Vagina (tissue), 2 donors: ENCODE data around the gene RALGAPA2. TPM values are rescaled to one million over a fixed set of nuclear protein-coding genes. Genes with fewer than 3 reads are reported as not detected.

Experiments used
- DNase-seq, 2 donors: peaks; one replicate each; pipeline ENCODE4 v3.0.0-alpha.2; 2017; ENCODE audit errors: extremely low spot score in 2 of 2
- H3K27ac ChIP-seq: fragments of 200-600 bp; sonication (generic); one replicate; pipeline ENCODE4 v1.5.1; 2019
- H3K27me3 ChIP-seq: fragments of 200-600 bp; sonication (generic); one replicate; pipeline ENCODE4 v1.5.1; 2019
- H3K36me3 ChIP-seq, 2 donors: fragments of 200-600 bp; sonication (generic); one replicate each; pipeline ENCODE4 v1.5.1; 2017 to 2019
- H3K4me1 ChIP-seq: fragments of 200-600 bp; sonication (generic); one replicate; pipeline ENCODE4 v1.5.1; 2019
- H3K4me3 ChIP-seq, 2 donors: fragments of 200-600 bp; sonication (generic); 1 replicate in 1 of 2; 2 replicates in 1 of 2; pipeline ENCODE4 v1.5.1; 2016 to 2019
- H3K9me3 ChIP-seq: fragments of 200-600 bp; sonication (generic); one replicate; pipeline ENCODE4 v1.5.1; 2019
- CTCF ChIP-seq, 3 experiments: fragments of 450-650 bp in 2 of 3; fragments of 200-600 bp in 1 of 3; sonication (generic) in 1 of 3; IDR thresholded peaks; one replicate each; pipeline ENCODE4 v1.5.1; 2017 to 2019; ENCODE audit warnings: antibody characterized with exemption in 3 of 3, mild to moderate bottlenecking in 2 of 3, moderate library complexity in 2 of 3
- POLR2A ChIP-seq, 2 donors: fragments of 450-650 bp; IDR thresholded peaks; one replicate each; pipeline ENCODE4 v1.6.1; 2017; ENCODE audit warnings: antibody characterized with exemption in 2 of 2, mild to moderate bottlenecking in 2 of 2, moderate library complexity in 2 of 2
- POLR2AphosphoS5 ChIP-seq, 2 donors: sonication (generic); formaldehyde crosslinking; IDR thresholded peaks; one replicate each; pipeline ENCODE4 v1.9.0; 2017; ENCODE audit warnings: antibody characterized with exemption in 2 of 2, mild to moderate bottlenecking in 2 of 2, low read depth in 1 of 2; ENCODE audit not compliant: insufficient read depth in 1 of 2
- intact Hi-C: fragments of 100-400 bp; cut with DNase I; formaldehyde crosslinking; loops from one replicate; pipeline ENCODE4 v1.15.1; 2023
- total RNA-seq: library from RNA; depleted of rRNA; stranded (reverse); fragments of >200 nt; gene quantifications from one replicate; pipeline ENCODE4 v1.2.3, GENCODE V29; 2016

Gene RALGAPA2
- total RNA-seq, 1 donor from 2014 or later: 31.9 TPM

GRCh38 chr20:20454850-20455627 lies 257.4 kb downstream of the RALGAPA2 start:
- H3K27me3 ChIP-seq: no peaks in the 10 kb centered on the region
- peaks cover 0 to 5% of the 10 kb centered on the region in 2 donors for H3K36me3 ChIP-seq
- no peak overlapping the region for H3K4me3 ChIP-seq
- H3K4me1 ChIP-seq: peaks cover 16% of the 10 kb centered on the region
- intact Hi-C loops: no loop called here
- no peaks in the 10 kb centered on the region for H3K9me3 ChIP-seq
- H3K27ac ChIP-seq: no peak overlapping the region
- DNase-seq: no peak
- TF ChIP-seq POLR2A (IDR thresholded peaks at IDR 0.05) (no peak), POLR2AphosphoS5 (IDR thresholded peaks at IDR 0.05; ENCODE audit: insufficient read depth in 1 of 2, low read depth in 1 of 2) (no peak), CTCF (IDR thresholded peaks at IDR 0.05) (no peak)

- Histone ChIP-seq H3K27me3 (no peaks in the 10 kb centered on the region), H3K27ac (no peak overlapping the region), H3K4me3 (no peak overlapping the region), H3K4me1 (peaks cover 16% of the 10 kb centered on the region), H3K36me3 (peaks cover 0 to 5% of the 10 kb centered on the region in 2 donors), H3K9me3 (no peaks in the 10 kb centered on the region)
- DNase-seq: no peak
- TF ChIP-seq CTCF (IDR thresholded peaks at IDR 0.05): no peak
- no peak for TF ChIP-seq POLR2A (IDR thresholded peaks at IDR 0.05)
- TF ChIP-seq POLR2AphosphoS5 (IDR thresholded peaks at IDR 0.05; ENCODE audit: insufficient read depth in 1 of 2, low read depth in 1 of 2): no peak
- intact Hi-C loops: no loop called here
These were observed 258.1 kb downstream of the RALGAPA2 start for GRCh38 chr20:20454367-20454766.

GRCh38 chr20:20452254-20452676 lies 260.2 kb downstream of the RALGAPA2 start:
- H3K27ac ChIP-seq: no peak overlapping the region
- intact Hi-C loops: no loop called here
- TF ChIP-seq CTCF (IDR thresholded peaks at IDR 0.05): no peak
- TF ChIP-seq POLR2AphosphoS5 (IDR thresholded peaks at IDR 0.05; ENCODE audit: insufficient read depth in 1 of 2, low read depth in 1 of 2): no peak
- peaks cover 16% of the 10 kb centered on the region for H3K4me1 ChIP-seq
- no peaks in the 10 kb centered on the region for H3K36me3 ChIP-seq
- H3K27me3 ChIP-seq: no peaks in the 10 kb centered on the region
- DNase-seq: no peak
- no peaks in the 10 kb centered on the region for H3K9me3 ChIP-seq
- H3K4me3 ChIP-seq: no peak overlapping the region

- H3K27ac ChIP-seq: no peak overlapping the region
- intact Hi-C loops: no loop called here
- no peak overlapping the region for H3K4me3 ChIP-seq
- H3K36me3 ChIP-seq: no peaks in the 10 kb centered on the region
- no peaks in the 10 kb centered on the region for H3K27me3 ChIP-seq
- no peak for TF ChIP-seq POLR2AphosphoS5 (IDR thresholded peaks at IDR 0.05; ENCODE audit: insufficient read depth in 1 of 2, low read depth in 1 of 2)
- no peak for TF ChIP-seq CTCF (IDR thresholded peaks at IDR 0.05)
- no peak for TF ChIP-seq POLR2A (IDR thresholded peaks at IDR 0.05)
- H3K4me1 ChIP-seq: peaks cover 16% of the 10 kb centered on the region
- DNase-seq: no peak
- H3K9me3 ChIP-seq: no peaks in the 10 kb centered on the region
These were observed 261.9 kb downstream of the RALGAPA2 start for GRCh38 chr20:20450521-20450920.

- H3K36me3 ChIP-seq: no peaks in the 10 kb centered on the region
- no peaks in the 10 kb centered on the region for H3K9me3 ChIP-seq
- no peak overlapping the region for H3K27ac ChIP-seq
- no peak for TF ChIP-seq POLR2A (IDR thresholded peaks at IDR 0.05)
- no peak for TF ChIP-seq POLR2AphosphoS5 (IDR thresholded peaks at IDR 0.05; ENCODE audit: insufficient read depth in 1 of 2, low read depth in 1 of 2)
- no peak for TF ChIP-seq CTCF (IDR thresholded peaks at IDR 0.05)
- no peak overlapping the region for H3K4me3 ChIP-seq
- no peaks in the 10 kb centered on the region for H3K27me3 ChIP-seq
- H3K4me1 ChIP-seq: peaks cover 16% of the 10 kb centered on the region
- intact Hi-C loops: no loop called here
- no peak for DNase-seq
These were observed 263.6 kb downstream of the RALGAPA2 start for GRCh38 chr20:20448881-20449280.
